Astrocyte of the cerebellum (primary cell): ENCODE data around the gene EPHX1.

ENCODE experiments used
- DNase-seq: peaks from one replicate; pipeline ENCODE4 v3.0.0-alpha.2; 2011; ENCODE audit warnings: low read depth
- H3K4me3 ChIP-seq: 2 replicates; pipeline ENCODE4 v1.5.1; 2011; ENCODE audit warnings: mild to moderate bottlenecking, low read depth, low read length, moderate library complexity
- CTCF ChIP-seq: IDR thresholded peaks from 2 replicates; pipeline ENCODE4 v1.5.1; 2012; ENCODE audit warnings: low read length, low read depth, moderate library complexity, mild to moderate bottlenecking; ENCODE audit errors: missing control alignments
- in situ Hi-C: cut with HindIII; loops from 2 replicates; pipeline ENCODE4 v1.10.0; 2017; ENCODE audit warnings: low sequenced_read_pairs

The EPHX1 gene

GRCh38 chr1:225824533-225824941 is 14.6 kb downstream of the EPHX1 start:
- in situ Hi-C loops = no loop called here
- DNase-seq = no peak
- no peak overlapping the region for H3K4me3 ChIP-seq
- no peak for TF ChIP-seq CTCF

GRCh38 chr1:225825078-225825477 is 15.2 kb downstream of the EPHX1 start:
- no peak for DNase-seq
- in situ Hi-C loops = no loop called here
- H3K4me3 ChIP-seq = no peak overlapping the region
- TF ChIP-seq CTCF = no peak

- DNase-seq = no peak
- H3K4me3 ChIP-seq = no peak overlapping the region
- TF ChIP-seq CTCF = no peak
- in situ Hi-C loops = no loop called here
Measured at GRCh38 chr1:225825607-225826007, 15.7 kb downstream of the EPHX1 start.

- in situ Hi-C loops = no loop called here
- no peak for DNase-seq
- TF ChIP-seq CTCF = no peak
- no peak overlapping the region for H3K4me3 ChIP-seq
Measured at GRCh38 chr1:225827076-225827475, 17.2 kb downstream of the EPHX1 start.

- no peak overlapping the region for H3K4me3 ChIP-seq
- in situ Hi-C loops = no loop called here
- DNase-seq = no peak
- TF ChIP-seq CTCF = no peak
Measured at GRCh38 chr1:225828706-225829345, 18.9 kb downstream of the EPHX1 start.

GRCh38 chr1:225830841-225831240 is 20.9 kb downstream of the EPHX1 start:
- no peak overlapping the region for H3K4me3 ChIP-seq
- no peak for DNase-seq
- in situ Hi-C loops = no loop called here
- no peak for TF ChIP-seq CTCF
